H1 (cell line): Measurements from ENCODE around the gene FBXO7. TPM values are rescaled to one million over a fixed set of nuclear protein-coding genes. Genes with fewer than 3 reads are reported as not detected.

ENCODE experiments used
- polyA plus RNA-seq, 7 experiments: library from polyadenylated mRNA; depleted of rRNA in 3 of 7; stranded (reverse) in 5 of 7; unstranded in 2 of 7; fragments of >200 nt in 5 of 7; fragments of 200-250 nt in 2 of 7; gene quantifications; 1 replicate in 5 of 7; 2 replicates in 1 of 7; 4 replicates in 1 of 7; pipeline versions ENCODE4 v1.2.1 to v1.2.3, GENCODE V29; 2011 to 2013; ENCODE audit warnings: missing spikeins in 2 of 7, mixed read lengths in 2 of 7
- total RNA-seq: library from RNA; stranded (reverse); fragmentation: NEBNext Ultra II Directional; extraction: Animal tissue kit (Norgen Biotek cat#: 25700); gene quantifications from 2 replicates; pipeline ENCODE4 v1.2.1, GENCODE V29; 2021

Gene FBXO7
- total and polyA plus RNA-seq, 2 of the 8 experiments (the other 6 are each of a cell fraction or from before 2014, with no cell fraction given): 62.7 to 76.1 TPM

Other genes with a start within 250 kb of the FBXO7 start
- not detected in 2 replicates for gene SLC5A4, start 219.5 kb upstream of the FBXO7 start, total RNA-seq
- gene SLC5A4, start 219.5 kb upstream of the FBXO7 start, polyA plus RNA-seq (2011; rRNA removed): 0.06 and 0.17 TPM in 2 replicates
- 0.24 TPM in 1 of 2 replicates, not detected in the other for gene RFPL3, start 116.9 kb upstream of the FBXO7 start, total RNA-seq
- gene RFPL3, start 116.9 kb upstream of the FBXO7 start, polyA plus RNA-seq (2011; rRNA removed): 0.08 TPM in 2 replicates
- gene RTCB, start 62.6 kb upstream of the FBXO7 start, total RNA-seq: 111 and 114 TPM in 2 replicates
- 77.2 and 104 TPM in 2 replicates for gene RTCB, start 62.6 kb upstream of the FBXO7 start, polyA plus RNA-seq (2011; rRNA removed)
- not detected in 2 replicates for gene BPIFC, start 10.4 kb upstream of the FBXO7 start, total RNA-seq
- not detected in 2 replicates for gene BPIFC, start 10.4 kb upstream of the FBXO7 start, polyA plus RNA-seq (2011; rRNA removed)